ENCODE measurements around the gene ANKS1B.
A peak's percentile ranks its signal among the peaks of the same experiment; 100 is the strongest.
"Not testable (repeated sequence)": the region's sequence is repeated elsewhere in the genome, so short reads cannot be mapped to it uniquely, and the experiment has no call there.

The ANKS1B gene

DNA sequence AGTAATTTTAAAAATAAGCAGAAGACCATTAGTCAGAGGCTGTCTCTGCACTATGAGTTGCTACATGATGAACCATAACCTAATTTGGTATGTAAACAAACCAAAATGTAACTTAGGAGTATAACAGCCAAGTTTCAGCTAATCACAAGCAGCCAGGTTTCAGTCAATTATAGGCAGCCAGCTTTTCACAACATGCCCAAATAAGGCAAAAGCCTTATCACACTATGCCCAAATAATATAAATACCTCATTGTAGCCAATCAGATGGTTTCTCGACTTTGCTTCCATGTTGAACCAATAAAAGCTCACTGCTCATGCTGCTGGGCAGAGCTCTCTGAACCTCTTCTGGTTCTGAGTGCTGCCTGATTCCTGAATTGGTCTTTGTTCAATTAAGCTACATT is 298.6 kb downstream of the ANKS1B start:
- no peak for DNase-seq

DNA sequence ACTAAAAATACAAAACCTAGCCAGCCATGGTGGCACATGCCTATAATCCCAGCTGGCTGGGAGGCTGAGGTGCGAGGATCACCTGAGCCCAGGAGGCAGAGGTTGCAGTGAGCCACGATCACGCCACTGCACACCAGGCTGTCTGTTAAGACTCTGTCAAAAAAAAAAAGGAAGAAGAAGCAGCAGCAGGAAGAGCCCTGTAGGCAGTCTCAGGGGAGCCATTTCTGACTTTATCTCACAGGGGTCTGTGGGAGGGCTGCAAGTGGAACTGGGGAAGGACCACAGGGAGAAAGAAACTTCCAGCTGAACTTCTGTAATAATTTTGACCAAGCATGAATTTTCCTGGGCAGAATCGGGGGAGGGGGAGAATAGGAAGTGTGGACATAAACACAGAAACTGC is 304.5 kb downstream of the ANKS1B start:
- no peak for DNase-seq

DNA sequence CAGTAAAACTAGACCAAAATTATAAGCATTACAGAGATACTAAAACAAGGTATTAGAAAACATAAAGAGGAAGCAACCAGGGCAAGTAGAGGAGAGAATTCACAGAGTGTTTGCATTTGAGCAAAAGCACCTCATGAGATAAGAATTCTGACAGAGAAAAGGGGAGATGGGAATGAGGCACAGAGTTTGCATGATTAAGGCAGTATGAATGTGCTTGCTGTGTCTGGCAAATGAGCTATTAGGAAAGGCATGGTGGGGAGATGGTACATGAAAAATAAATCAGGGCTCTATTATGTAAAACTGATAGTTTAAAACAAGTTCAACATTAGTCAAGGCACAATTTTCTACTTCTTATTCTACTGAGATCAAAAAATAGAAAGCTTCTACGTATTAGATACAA is 314.1 kb downstream of the ANKS1B start:
- DNase-seq = no peak

DNA sequence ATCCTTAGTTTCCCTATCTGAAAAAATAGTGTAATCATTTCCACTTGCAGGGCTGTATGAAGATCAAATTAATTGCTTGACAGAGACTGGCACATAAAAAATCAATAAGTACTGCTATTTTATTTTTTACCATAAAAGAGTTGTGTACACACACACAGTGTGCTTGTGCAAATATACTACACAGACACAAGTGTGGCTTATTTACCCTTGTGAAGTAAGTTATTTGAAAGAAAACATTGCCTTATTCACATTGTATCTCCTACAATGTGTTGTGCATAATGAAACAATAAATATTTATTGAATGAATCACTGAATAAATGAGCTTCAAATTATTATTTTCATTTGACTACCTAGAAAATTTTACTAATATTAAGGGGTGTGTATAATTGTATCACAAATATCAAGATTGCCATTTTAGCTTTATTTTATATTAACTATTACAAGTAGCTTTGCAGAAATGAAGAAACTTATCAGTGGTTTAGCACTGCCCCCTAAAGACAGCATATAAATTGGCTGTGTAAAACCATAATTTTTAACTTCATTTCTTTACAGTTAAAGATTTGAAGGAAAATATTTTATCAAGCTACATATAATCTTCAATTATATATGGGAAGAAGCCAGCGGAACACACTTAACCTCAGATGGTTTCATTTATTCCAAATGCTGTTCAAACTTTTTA is 325.9 kb downstream of the ANKS1B start:
- DNase-seq = peak; percentile 7

DNA sequence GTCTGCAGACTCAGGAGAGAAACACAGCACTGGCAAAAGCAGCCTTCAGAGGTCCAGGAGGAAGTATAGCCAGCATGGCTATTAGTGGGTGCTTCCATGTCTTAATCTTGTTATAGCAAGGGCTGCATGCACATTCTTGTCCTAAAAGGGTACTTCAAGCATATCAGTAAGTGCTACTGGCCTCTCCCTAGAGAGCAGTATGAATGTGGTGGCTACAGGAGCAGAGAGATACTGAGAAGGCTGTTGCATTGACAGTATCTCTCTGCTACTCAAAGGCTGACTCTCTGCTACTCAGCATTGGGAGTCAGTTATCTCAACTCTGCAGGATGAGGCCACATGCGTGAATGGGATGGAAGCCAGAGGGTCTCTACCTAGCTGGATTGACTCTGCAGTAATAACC is 335.2 kb downstream of the ANKS1B start:
- DNase-seq = no peak

DNA sequence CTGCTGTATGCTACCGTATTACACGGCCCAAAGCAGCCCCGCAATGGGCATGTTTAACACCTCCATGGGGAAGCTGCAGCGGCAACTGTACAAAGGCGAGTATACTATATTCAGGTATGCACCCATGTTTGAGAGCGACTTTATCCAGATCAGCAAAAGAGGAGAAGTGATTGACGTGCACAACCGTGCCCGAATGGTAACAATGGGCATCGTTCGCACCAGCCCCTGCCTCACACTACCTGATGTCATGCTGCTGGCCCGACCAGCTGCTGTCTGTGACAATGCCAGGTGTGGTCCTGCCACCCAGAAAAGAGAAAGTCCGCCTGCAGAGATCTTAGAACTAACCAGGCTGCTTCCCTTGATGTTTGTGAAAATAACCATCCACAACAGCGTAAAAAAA is 336.6 kb downstream of the ANKS1B start:
- DNase-seq = no peak

DNA sequence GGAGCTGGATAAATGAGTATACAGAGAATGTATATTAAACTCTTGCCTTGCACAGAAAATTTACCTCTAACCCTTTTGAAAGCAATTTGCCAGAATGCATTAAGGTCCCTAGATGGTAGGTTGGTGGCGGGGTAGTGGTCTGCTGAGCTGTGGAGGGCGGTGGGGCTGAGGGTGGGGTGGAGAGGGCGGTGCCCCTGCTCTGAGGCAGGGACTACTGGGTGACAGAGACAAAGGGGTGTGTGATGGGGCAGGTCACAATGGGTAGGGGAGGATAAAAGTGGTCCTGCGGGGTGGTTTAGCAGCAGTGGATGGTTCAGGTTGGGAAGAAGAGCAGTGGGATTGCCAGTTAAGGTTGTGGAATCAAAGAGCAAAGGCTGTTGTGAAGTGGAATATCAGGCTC is 337.3 kb downstream of the ANKS1B start, which contains the start of gene GARIN6:
Gene GARIN6, plus strand, starts transcription at position 301 of the 400 bp plus-strand sequence. CDS start 422 bp downstream, outside the sequence.
- no peak for DNase-seq

DNA sequence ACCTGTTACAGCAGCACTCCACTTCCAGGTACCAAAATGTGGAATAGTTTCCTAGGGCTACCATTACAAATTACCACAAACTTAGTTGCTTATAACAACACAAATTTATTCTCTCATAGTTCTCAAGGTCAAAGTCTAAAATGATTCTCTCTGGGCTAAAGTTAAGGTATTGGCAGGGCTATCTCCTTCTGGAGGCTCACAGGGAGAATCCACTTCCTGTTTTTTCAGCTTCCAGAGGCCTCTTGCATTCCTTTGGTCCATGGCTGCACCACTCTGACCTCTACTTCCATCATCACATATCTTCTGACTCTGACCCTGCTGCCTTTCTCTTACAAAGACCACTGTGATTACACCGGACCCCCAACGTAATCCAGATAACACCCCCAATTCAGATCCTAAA is 340.1 kb downstream of the ANKS1B start:
- DNase-seq = no peak

DNA sequence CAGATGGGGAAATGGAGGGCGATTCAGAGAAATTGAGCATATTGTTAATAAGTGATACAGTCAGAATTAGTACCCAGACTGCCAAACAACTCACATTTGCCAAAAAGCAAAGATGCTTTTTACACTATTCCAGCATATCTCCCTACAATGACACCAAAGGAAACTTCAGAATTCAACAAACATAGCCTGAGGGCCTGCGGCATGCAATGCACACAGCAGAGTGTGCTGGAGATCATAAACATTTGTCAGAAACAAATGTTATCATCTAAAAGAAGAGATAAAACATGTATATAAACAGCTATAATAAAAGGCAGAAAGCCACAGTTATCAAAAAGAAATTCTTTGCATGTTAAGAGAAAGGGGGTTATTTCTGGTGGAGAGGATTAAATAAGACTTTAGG is 357.3 kb downstream of the ANKS1B start:
- DNase-seq = no peak

DNA sequence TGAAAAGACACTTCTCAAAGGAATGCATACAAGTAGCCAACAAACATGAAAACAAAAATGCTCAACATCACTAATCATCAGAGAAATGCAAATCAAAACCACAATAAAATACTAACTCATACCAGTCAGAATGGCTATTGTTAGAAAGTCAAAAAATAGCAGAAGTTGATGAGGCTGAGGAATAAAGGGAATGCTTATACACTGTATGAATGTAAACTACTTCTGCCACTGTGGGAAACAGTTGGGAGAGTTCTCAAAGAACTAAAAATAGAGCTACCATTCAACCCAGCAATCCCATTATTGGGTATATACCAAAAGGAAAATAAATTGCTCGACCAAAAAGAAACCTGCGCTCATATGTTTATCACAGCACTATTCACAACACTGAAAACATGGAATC is 360.1 kb downstream of the ANKS1B start:
- DNase-seq = not testable (repeated sequence)

DNA sequence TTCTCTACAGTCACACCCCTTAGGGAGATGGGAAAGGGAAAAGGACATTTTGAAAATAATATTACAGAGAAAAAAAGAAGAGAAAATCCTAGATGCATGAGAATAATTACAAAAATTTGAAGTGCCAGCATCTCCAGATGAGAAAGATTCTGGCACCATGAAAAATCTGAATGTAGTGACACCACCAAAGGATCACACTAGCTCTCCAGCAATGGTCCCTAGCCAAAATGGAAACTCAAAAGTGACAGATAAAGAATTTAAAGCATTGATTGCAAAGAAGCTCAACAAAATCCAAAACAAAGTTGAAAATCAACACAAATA is 364.6 kb downstream of the ANKS1B start:
- DNase-seq = no peak

DNA sequence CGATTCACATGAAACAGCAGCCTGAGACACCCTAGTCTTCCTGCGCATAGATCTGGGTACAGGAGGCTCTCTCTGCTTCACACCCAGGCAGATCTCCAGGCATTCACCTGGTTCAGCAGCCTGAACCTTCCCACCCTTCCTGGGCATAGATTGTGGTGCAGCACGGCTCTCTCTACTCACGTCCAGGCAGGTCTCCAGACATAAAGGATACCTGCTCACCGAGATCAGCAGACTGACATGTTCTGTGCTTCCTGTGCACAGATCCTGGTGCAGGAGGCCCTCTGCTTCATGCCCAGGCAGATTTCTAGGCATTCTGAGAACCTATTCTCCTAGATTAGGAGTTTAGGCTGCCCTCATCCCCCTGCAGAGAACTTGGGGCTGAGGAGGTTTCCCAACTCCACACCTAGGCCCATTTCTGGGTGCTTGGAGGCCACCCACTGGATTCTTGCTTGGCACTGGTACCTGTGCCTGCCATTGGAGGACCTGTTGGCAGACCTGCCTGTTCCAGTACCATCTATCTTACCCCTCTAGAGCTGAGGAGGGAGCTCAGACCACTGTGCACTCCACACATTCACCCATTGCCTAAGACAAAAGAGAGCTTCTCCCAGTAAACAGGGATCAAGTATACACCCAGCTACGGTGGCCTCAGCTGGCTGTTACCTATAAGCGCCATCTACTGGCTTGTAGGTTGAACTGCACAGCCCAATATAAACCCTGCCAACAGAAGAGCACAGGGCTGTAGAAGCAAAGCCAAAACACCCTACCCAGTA is 365.2 kb downstream of the ANKS1B start:
- DNase-seq = peak; percentile 71

DNA sequence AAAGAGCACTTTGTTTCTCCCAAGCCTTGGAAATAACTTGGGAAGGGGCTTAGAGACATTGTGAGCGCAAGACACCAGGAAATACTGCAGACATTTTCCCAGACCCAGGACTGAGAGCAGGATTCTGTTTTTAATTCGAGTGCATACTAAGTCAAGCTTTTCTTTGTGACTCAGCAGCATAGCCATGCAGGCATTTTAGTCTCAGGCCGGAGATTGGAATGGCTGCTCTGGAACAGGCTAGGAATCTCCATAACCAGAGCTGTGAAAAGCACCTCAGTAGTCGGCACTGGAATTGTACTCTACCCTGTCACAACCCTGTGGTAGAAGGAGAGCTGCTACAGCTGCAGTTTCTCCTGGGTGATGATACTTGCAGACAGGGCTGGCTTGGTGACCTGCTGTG is 366.1 kb downstream of the ANKS1B start:
- DNase-seq = no peak

DNA sequence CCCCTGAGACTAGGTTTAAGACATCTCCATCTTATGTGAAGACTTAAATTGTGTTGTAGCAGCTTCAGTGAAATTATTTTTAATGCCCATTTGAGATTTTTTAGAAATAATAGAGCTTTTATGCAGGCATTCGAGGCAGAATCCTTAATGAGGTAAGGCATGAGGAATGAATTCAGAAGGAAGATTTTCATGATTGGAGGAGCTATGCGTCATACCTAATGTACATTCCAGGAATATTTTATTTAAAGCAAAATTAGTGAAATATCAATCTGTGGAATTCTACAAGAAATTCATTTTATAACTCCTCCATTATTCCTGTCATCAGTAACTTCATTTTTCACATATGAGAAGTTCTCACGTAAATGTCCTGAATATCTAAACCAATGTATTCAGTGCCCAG is 373.1 kb downstream of the ANKS1B start:
- no peak for DNase-seq

DNA sequence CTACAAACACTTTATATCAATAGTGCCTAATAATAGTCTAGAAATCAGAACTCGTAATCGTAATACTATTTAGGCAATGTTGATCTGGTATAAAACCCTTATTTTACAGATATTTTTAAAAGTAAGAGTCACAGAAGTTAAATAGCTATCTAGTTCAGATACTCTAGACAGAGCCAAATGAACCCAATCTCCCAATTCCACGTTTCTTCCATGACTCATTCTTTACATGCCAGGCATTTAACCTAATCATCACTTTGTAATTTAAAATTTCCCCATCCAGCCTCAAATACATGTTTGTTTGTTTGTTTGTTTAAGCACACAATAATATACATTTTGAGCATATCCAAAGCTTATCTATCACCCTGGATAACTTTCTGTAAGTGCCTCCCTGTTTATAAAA is 373.6 kb downstream of the ANKS1B start:
- DNase-seq = no peak

DNA sequence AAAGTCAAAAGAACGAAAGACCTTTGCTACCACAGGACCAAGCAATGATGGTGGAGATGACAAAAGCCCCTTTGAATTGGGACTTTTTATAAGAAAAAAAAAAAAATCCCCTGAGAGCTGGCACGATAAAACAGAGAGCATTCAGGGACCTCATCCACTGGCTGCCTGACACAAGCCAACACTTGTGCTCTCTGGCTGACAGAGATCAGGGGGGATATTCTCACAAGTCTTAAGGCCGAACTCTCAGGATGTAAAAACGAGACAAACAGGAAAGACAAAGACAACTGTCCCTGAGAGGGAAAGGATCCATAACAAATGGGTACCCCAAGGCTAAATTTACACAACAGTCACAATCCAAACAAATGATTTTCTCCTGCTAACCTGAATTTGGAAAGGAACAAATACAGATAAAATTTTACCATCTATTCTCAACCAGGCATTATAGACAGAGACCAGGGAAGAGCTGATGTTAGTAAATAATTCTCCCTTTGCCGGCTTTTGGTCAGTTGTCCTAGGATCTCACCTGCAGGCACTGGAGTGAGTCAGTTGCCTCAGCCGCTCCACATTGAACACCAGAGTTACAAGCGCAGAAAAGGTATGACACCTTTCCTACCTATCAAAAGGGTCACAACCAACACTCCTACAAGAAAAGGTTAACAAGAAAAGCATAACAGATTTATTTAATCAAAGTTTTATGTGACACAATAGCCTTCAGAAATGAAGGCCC is 375.1 kb downstream of the ANKS1B start:
- DNase-seq = no peak

DNA sequence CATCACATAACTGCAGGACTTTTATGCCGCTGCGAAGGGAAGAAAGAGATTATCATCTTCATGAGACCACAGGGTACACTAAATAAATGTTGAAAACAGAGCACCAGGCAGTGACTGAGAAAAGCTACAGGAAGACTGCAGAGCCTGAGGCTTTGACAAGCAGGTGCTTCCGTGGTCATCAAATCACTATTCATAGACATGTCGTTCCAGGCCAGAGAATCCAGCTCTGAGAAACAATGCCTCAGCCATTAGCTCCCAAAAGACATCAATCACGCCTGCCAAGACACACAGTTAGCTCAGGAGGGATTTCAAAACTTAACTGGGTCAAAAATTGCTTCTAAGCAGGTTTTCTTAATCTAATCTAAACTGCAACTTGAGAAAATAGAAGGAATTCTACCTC is 384.3 kb downstream of the ANKS1B start:
- no peak for DNase-seq

DNA sequence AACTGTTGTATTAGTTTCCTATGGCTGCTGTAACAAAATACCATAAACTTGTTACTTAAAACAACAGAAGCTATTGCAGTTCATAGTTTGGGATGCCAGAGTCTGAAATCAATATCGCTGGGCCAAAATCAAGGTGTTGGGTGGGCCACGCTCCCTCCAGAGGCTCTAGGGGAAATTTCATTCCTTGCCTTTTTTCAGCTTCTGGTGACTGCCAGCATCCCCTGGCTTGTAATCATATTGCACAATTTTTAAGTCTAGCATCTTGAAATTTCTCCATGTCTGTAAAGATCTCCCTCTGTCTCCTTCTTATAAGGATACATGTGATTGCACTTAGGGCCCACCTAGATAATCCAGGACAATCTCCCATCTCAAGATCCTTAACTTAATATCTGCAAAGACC is 386.0 kb downstream of the ANKS1B start:
- no peak for DNase-seq

DNA sequence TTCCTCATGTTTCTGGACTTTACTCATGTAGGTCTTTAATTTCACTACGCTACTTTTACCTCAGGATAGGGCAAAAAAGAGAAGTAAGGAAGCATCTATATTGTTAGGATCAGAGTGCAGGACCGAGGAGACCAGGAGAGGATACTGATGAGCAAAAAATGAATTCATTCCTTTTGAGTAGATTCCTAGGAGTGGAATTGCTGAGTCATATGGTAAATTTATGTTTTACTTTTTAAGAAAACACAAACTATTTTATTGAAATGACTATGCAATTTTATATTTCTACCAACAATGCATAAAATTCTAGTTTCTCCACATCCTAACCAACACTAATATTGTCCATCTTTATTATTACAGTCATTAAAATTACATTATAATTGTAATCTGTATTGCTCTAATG is 388.0 kb downstream of the ANKS1B start:
- no peak for DNase-seq

DNA sequence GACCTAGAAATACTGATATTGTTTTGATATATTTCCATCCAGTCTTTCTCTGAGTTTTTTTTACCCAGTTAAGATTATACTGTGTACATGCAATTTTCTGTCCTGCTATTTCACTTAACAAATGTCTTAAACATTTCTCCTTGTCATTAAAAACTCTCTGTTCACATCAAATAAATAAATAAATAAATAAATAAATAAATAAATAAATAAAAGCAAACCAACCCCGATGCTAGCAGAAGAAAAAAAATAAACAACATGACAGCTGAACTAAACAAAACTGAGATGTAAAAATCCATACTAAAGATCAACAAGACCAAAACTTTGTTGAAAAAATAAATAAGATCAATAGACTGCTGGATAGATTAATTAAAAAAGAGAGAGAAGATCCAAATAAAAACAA is 407.6 kb downstream of the ANKS1B start:
- not testable (repeated sequence) for DNase-seq

DNA sequence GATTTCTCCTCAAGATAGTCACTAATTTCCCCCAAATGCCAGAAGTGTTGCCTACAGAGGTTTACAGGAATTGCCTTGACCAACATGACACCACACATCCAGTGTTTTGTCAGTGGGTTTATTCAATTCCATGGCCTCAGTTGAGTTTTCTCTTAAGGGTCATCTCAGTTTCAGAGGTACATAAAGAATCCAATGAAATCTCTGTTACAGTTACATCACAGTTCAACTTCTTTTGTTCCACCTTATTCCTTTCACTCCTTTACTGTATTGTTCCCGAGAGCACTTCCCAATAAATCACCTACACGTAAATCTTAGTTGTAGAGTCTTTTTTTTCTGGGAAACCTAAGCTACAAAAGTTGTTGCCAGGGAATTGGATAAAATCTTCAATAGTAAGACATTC is 410.8 kb downstream of the ANKS1B start:
- DNase-seq = no peak

DNA sequence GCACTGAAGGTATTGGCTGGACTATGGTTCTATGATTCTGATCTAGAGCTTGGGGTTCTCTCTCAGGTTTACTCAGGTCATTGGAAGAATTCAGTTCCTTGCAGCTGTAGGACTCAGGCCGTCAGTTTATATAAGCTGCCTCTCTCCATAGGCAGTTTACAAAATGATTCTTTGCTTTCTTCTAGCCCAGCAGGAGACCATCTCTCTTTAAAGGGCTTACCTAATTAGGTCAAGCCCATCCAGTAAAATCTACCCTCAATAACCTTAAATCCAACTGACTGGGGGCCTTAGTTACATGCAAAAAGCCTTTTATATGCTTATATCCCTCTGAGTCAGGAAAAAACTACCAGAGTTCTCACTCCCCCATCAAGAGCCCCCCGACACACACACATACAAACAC is 417.7 kb downstream of the ANKS1B start:
- DNase-seq = no peak

DNA sequence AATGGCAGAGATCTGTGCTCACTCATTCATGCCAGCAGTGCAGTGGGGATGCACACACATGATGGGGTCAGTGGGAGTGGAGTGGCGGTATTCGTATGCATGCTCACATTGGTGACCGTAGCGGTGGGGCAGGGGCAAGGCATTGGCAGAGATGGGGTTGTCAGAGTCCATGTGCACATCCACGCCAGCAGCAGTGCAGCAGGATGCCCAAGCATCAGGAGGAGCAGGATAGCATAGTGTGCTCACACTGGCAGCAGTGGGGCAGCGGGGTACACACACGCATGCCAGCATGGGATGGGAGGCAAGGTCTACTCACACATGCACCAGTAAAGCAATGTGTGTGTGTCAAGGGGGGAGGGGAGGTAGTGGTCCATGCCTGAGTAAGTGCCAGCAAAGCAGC is 426.6 kb downstream of the ANKS1B start:
- DNase-seq = no peak

DNA sequence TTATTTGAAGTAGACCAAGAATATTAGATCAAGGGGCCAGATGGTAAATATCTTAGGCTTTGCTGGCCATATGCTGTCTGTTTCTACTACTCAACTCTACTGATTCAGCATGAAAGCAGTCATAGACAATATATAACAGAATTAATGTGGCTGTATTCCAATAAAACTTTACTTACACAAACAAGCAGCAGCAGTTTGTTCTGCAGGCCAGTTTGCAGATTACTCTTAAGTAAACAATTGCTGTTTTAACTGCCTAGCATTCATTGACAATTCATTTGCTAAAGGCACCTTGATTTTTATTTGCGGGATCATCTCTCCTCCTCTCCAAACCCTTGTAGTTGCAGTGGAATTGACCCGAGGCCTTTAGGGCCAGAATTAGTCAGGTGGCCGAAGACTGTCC is 431.3 kb downstream of the ANKS1B start:
- no peak for DNase-seq

All from OCI-M1 (cell line).